ENCODE results near the gene FILIP1L. TPM values are rescaled to one million over a fixed set of nuclear protein-coding genes. Genes with fewer than 3 reads are reported as not detected.

Gene FILIP1L
- total and polyA plus RNA-seq, 2 of the 8 experiments (the other 6 are each of a cell fraction or from before 2014, with no cell fraction given): 0.06 to 0.09 TPM

DNA sequence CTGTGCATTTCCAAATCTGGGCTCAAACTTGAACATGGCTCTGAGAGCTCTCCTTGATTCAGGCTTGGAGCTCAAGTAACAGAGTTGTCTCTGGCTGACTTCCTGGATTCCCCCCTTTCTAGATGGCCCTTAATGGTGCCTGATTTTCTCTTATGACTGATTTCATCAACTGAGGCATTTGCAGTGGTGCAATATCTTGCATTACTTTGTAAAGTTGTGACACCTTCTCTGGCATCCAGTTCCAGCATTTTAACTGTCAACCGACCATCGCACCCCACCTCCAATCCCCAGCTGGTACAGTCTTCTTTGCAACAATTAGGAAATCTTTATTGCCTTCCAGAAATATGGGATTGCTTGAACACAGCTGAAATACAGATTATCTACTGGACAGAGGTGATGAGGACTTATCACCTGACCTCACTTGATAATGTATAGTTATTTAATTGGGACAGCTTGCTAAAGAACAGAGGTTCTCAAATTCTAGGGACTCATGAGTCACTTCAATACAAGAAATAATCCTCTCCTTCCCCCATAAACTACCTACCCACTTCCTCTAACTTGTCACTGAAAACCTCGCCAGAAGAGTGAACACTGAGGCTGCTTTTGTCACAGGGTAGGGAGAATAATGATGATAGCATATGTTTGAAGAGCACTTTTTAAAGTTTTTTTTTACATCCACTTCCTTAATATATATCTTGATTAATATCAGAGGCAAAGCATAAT, 41.8 kb downstream of the FILIP1L start:
- H3K79me1 ChIP-seq (ENCODE audit: low read depth, low read length): no peaks in the 10 kb centered on the region
- WGBS, 2 experiments (ENCODE audit: extremely low coverage in 1 of 2, insufficient coverage in 1 of 2, insufficient read length in 1 of 2, insufficient replicate concordance in 2 of 2, low coverage in 1 of 2, low lambda C conversion rate in 2 of 2, missing lambda C conversion rate in 1 of 2): 94% methylated on average over 3 of the region's 3 CpGs; no CpG with 5 or more reads in 1 of the 2 experiments
- no peaks in the 10 kb centered on the region for H4K20me1 ChIP-seq (replicated peaks in 1 of 2; ENCODE audit: control insufficient read depth in 1 of 2, insufficient read depth in 2 of 2, low read length in 2 of 2)
- H3K9me3 ChIP-seq (ENCODE audit: insufficient read depth in 2 of 2, low read depth in 1 of 2, low read length in 1 of 2): no peaks in the 10 kb centered on the region
- no peak overlapping the region for H2BK120ac ChIP-seq (replicated peaks; ENCODE audit: low read depth, low read length)
- TF ChIP-seq EP300 (IDR thresholded peaks at IDR 0.05; ENCODE audit: borderline replicate concordance in 1 of 2, low read depth in 2 of 2, low read length in 2 of 2) (no peak), YY1 (IDR thresholded peaks at IDR 0.05; ENCODE audit: low read depth, low read length) (no peak), KDM1A (IDR thresholded peaks at IDR 0.05; ENCODE audit: borderline replicate concordance, low read length) (no peak), KDM5A (IDR thresholded peaks at IDR 0.05; ENCODE audit: low read length) (no peak), MAFK (IDR thresholded peaks at IDR 0.05; ENCODE audit: low read depth, low read length) (no peak), SUZ12 (IDR thresholded peaks at IDR 0.05; ENCODE audit: low read length) (no peak)
- TF ChIP-seq, protein P1, sequence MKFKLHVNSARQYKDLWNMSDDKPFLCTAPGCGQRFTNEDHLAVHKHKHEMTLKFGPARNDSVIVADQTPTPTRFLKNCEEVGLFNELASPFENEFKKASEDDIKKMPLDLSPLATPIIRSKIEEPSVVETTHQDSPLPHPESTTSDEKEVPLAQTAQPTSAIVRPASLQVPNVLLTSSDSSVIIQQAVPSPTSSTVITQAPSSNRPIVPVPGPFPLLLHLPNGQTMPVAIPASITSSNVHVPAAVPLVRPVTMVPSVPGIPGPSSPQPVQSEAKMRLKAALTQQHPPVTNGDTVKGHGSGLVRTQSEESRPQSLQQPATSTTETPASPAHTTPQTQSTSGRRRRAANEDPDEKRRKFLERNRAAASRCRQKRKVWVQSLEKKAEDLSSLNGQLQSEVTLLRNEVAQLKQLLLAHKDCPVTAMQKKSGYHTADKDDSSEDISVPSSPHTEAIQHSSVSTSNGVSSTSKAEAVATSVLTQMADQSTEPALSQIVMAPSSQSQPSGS (IDR thresholded peaks at IDR 0.05; ENCODE audit: low read length): no peak
- no peaks in the 10 kb centered on the region for H3K27me3 ChIP-seq (replicated peaks in 1 of 4; ENCODE audit: control insufficient read depth in 3 of 4, extremely low read depth in 1 of 4, insufficient read depth in 3 of 4, low read length in 3 of 4)
- no peak overlapping the region for H3K18ac ChIP-seq (ENCODE audit: extremely low read depth, low read length)
- ChIA-PET POLR2A (ENCODE audit: partially characterized antibody) (no interaction called here), CTCF (ENCODE audit: partially characterized antibody) (interaction anchor here (1.0 to 2.3 kb wide), 6 partner anchors 16 to 229 kb away, joined by 3 to 6 read pairs (median 4); no protein-coding TSS in a partner anchor)
- no peak overlapping the region for H3K9ac ChIP-seq (replicated peaks in 1 of 4; ENCODE audit: extremely low read depth in 1 of 4, low read depth in 3 of 4, low read length in 3 of 4)
- H3K4me3 ChIP-seq (ENCODE audit: extremely low read depth in 1 of 4, insufficient read depth in 2 of 4, low read depth in 3 of 4, low read length in 4 of 4): no peak overlapping the region
- DNase-seq (ENCODE audit: low read depth in 1 of 2, low spot score in 2 of 2): no peak
- H2AK5ac ChIP-seq (ENCODE audit: low read depth, low read length): no peak overlapping the region
- no peak overlapping the region for H3K4me2 ChIP-seq (ENCODE audit: insufficient read depth in 1 of 2, low read depth in 2 of 2, low read length in 2 of 2)
- H2BK20ac ChIP-seq (ENCODE audit: low read length): no peak overlapping the region
- no peak overlapping the region for H2AFZ ChIP-seq (ENCODE audit: low read length)
- peaks cover 2 to 6% (median 4%) of the 10 kb centered on the region in 4 experiments; a peak in 3 of 7 replicates for H3K4me1 ChIP-seq (replicated peaks in 1 of 4; ENCODE audit: control insufficient read depth in 3 of 4, insufficient read depth in 4 of 4, low read length in 3 of 4)
- H3K79me2 ChIP-seq (ENCODE audit: control insufficient read depth in 1 of 2, insufficient read depth in 2 of 2, low read length in 2 of 2): no peaks in the 10 kb centered on the region
- H4K91ac ChIP-seq (replicated peaks; ENCODE audit: insufficient read length, low read length): no peak overlapping the region
- H2BK12ac ChIP-seq (ENCODE audit: low read depth, low read length): no peak overlapping the region
- no peaks in the 10 kb centered on the region for H3K36me3 ChIP-seq (ENCODE audit: control insufficient read depth in 2 of 4, insufficient read depth in 4 of 4, low read length in 3 of 4)
- no peak overlapping the region for H3K56ac ChIP-seq (replicated peaks; ENCODE audit: insufficient read length, low read depth, low read length)
- H4K8ac ChIP-seq (ENCODE audit: extremely low read depth, insufficient read depth, low read length): no peak overlapping the region
- H3K23ac ChIP-seq (ENCODE audit: insufficient read length): no peak overlapping the region
- H2BK5ac ChIP-seq (ENCODE audit: low read depth, low read length): no peak overlapping the region
- H3K14ac ChIP-seq (ENCODE audit: insufficient read length): no peak overlapping the region
- H3K4ac ChIP-seq (replicated peaks; ENCODE audit: insufficient read length, low read depth, low read length): no peak overlapping the region
- no peak overlapping the region for H2BK15ac ChIP-seq (ENCODE audit: low read length)
- FAIRE-seq: no peak
- no peak overlapping the region for H4K5ac ChIP-seq (ENCODE audit: insufficient read length, low read depth, low read length)
- no peaks in the 10 kb centered on the region for H3K23me2 ChIP-seq (ENCODE audit: low read depth, low read length)
- no peak overlapping the region for H3K27ac ChIP-seq (ENCODE audit: low read depth, low read length)

Measured in H1 (cell line).